Fibroblast of skin of right biceps (primary cell): ENCODE measurements around the gene ACAA1.
A peak's percentile ranks its signal among the peaks of the same experiment; 100 is the strongest.
"Not testable (repeated sequence)": the region's sequence is repeated elsewhere in the genome, so short reads cannot be mapped to it uniquely, and the experiment has no call there.

Experiments
- DNase-seq: peaks from one replicate; pipeline ENCODE4 v3.0.0-alpha.2; 2013

Gene ACAA1

DNA sequence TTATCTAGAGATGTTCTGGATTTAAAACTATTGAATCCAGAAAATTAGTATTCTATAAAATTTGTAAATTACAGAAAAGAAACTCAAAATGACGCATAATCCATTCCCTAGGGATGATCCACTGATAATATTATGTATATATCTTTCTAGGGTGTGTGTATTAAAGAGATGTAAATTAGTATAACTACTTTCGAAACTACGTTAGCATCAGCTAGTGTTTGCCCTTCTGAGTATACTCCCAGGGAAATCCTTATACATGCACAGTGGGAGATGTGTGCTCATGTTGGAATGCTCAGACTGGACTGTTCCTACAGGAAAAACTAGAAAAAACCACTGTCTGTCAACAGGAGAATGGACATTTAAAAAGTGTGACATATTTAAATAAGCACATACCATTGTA lies 36.4 kb downstream of the ACAA1 start:
- no peak for DNase-seq

DNA sequence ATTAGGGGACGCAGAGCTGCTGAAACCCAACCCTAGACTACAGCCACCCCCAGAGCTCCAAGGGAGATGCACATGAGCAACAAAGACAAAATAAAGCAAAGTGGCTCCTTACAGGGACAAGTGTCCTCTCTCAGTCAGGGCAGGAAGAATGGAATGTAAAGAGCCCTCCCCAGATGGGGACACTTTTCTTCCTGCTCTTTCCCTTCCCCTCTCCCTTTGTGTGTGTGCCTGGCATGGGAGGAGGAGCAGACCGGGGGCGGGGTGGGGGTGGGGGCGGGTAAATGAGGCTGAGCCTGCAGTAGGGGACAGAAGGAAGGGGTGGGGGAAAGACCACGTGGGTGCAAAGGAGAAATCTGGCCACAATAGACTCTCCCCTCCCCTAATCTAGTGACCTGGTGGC lies 37.4 kb downstream of the ACAA1 start:
- DNase-seq, result no peak

DNA sequence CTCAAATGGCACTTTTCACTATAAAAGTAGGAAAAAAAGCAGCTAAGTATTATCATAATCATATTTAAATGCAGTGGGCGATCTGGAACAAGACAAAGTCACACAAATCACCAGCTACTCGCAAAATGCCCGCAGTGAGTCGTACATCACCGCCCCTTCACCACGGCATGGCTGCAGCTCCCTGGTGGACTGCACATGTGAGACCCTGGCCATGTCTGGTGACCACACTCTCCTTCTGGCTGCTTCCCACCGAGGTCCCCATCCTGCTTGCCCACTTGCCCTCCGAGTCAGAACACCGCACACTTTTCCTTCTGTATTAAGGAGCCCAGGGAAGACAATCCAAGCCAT lies 38.6 kb downstream of the ACAA1 start:
- no peak for DNase-seq

DNA sequence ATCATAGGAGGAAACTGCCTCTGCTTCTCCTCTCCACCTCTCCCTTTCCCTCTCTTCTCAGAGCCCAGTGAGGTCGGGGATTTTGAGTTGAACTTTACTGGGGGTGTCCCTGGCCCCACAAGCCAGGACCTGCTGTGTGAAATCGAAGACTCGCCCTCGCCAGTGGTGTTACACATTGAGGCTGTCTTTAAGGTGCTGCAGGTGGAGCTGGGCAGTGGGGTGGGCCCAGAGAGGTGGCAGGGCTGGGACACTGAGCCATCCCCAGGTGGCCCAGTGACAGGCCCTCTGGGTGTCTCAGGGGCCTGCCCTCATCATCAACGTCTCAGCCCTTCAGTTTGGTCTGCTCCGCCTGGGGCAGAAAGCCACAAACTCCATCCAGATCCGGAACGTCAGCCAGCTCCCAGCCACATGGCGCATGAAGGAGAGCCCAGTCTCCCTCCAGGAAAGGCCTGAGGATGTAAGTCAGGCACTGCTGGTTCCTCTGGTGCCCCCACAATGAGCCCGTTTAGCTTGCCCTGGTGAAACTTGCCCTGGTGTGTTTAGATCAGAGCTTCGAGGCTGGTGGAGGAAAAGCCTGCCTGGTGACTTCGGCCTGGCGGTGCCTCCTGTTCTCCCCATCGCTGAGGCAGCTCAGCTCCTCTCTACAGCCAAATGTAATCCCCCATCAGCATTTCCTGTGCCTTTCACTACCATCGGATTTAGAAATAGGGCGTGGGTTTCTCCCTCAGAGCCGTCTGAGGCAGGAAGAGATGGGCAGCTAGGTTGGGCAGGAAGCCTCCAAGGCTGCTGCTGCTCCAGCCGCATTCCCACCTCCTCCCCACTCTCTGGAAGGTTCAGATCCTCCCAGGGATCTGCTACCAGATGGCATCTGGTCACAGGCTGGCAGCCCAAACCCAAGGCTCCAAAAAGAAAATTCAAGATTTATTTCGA lies 39.2 kb downstream of the ACAA1 start:
- DNase-seq, result no peak

DNA sequence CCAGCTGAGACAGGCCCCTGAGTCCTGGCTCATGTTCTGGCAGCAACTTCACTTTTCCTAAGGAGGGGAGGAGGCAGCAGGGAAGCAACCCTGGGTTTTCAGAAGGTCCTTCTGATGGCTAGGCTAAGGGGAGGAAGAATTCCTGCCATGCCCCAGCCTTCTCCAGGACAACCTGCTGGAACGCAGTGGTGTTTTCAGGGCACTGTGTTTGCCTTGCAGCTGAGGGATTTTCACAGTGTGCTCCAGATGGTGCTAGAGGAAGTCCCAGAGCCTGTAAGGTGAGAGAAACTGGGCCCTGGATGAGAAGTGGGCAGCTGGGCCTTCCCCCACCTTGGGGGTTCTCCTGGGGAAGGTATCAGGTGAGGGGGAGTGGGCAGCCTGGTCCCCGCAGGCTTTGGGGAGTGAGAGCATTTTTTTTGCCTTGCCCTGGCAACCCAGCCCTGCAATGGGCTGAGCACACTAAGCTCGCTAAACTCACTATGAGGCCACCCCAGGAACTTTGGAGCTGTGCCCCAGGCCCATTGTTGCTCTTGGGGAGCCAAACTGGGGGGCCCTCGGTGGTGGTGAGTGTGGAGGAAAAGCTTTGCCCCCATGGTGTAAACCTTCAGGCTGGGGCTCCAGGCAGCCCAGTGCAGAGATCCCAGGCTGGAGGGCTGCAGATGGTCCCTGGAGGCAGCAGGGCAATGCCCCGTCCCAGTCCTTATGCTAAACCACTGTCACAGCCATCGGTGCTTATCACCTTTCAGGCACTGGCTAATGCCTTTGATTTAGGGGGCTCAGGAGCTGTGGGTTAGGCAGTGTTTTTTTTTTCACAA lies 41.1 kb downstream of the ACAA1 start:
- DNase-seq, result no peak

DNA sequence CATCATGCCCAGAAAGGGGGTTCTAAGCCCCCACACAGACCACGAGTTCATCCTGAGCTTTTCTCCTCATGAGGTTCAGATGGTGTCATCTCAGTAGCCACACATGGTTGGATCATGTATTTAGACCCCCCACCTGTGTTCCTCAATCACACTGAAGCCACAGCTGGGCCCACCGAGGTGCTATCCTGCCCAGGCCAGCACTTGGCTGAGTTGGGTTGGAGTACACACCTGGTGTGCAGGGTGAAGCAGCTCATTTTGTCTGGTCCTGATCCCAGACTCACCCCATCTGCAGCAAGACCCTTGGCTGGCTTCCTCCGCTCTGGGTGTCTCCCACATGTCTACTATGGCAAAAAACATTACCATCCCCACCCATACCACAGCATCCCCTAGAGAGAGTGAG lies 41.9 kb downstream of the ACAA1 start:
- no peak for DNase-seq

DNA sequence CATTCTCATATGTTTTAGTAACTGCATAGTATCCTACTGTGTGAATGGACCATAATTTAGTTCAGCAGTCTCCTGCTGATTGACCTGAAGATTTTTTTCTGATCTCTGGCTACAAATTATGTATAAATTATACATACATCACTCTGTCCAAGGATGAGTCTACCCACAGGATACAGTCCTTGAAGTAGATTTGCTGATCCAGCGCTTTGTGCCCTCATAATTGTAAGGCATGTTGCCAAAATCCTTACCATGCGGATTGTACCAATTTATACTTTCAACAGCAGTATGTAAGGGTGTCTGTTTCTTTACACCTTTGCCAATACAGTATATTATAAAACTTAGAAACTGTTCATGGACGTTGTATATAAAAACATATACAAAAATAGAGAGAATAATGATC lies 46.5 kb downstream of the ACAA1 start:
- DNase-seq, result no peak

DNA sequence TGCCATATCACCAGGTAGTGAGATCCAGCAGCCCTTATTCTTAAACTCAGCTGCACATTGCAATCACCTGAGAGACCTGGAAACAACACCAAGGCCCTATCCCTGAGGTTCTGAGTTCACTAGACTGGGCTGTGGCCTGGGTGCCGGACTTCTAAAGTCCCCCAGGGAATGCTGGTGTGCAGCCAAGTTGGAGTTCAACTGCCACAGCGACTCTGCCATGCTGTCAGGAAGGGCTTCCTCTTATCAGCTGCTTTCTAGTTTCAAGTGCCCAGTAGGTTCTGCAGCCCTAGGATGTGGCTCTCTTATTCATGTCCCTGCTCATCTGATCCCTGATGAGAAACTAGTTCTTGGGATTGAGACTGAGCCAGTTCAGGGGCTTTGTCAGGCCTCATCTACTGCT lies 47.8 kb downstream of the ACAA1 start:
- no peak for DNase-seq

DNA sequence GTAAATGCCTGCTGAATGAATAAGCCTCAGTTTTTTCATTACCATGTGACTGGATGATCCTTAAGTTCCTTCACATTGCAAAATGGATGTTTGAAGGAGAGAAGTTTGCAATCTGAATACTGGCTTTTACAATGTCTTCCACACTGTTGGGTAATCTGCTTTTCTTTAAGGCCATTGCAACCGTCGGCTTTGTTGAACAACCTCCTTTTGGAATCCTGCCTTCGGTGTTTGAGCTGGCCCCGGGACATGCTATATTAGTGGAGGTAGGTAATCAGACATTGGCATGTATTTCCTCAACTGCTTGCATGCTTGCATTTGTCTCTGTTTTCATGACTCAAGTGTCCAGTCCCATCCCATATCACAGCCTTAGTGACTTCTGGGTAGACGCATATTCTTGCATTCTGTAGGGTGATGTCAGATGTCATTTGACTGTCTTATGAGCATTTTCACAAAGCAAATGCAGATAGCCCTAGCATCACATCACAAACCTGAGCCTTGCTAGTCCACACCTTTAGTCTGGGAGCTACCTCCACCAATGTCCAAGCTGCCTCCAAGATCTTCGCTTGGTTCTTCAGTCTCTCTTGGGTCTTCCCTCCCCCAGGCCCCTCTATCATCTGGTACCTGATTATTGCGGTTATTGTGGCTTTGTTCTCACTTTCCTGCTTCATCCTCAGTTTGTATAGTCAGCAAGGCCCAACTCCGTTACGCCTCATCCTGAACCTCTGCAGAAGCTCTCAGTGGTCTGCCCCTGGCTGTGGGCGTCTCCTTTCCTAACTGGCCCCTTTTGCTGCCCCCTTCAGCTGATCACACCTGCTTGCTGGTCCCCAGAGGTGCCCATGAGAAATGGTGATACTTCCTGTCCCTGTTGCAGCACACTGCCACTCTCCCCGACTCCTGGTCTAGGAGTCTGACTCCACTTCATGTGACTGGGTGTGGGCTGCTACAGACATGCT lies 48.5 kb downstream of the ACAA1 start:
- no peak for DNase-seq

DNA sequence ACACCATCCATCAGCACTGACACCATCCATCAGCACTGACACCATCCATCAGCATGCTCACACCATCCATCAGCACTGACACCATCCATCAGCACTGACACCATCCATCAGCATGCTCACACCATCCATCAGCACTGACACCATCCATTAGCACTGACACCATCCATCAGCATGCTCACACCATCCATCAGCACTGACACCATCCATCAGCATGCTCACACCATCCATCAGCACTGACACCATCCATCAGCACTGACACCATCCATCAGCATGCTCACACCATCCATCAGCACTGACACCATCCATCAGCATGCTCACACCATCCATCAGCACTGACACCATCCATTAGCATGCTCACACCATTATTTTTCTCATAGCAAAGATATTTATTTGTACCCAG lies 49.6 kb downstream of the ACAA1 start:
- not testable (repeated sequence) for DNase-seq

DNA sequence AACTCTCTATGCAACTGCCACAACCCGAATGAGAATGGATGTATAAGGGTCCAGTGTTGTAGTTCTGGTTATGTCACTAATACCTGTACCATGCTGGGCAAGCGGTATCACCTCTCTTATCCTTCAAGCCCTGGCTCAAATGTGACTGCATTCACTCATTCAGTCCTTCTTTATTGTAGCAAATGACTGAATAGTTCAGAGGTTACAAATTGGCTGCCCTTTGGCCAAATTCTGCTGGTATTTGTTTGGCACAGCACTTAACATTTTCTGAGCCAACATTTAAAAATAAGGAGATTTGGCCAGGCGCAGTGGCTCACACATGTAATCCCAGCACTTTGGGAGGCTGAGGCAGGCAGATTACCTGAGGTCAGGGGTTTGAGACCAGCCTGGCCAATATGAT lies 50.4 kb downstream of the ACAA1 start:
- DNase-seq, result no peak

DNA sequence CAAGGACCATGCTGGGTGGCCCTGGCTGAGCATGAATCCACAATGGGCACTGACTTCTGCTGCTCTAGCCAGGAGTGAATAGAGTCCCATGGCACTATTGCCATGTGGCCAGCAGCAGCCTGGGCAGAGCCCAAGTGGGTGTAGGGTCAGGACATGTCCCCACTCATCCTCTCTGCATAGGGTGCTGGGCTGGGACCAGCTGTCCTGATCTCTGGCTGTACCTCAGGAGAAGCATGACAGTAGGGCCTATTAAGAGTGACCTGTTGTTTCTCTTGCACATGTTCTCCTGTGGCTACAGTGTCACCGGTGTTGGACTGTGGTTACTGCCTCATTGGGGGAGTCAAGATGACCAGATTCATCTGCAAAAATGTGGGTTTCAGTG lies 51.0 kb downstream of the ACAA1 start:
- DNase-seq, result no peak

DNA sequence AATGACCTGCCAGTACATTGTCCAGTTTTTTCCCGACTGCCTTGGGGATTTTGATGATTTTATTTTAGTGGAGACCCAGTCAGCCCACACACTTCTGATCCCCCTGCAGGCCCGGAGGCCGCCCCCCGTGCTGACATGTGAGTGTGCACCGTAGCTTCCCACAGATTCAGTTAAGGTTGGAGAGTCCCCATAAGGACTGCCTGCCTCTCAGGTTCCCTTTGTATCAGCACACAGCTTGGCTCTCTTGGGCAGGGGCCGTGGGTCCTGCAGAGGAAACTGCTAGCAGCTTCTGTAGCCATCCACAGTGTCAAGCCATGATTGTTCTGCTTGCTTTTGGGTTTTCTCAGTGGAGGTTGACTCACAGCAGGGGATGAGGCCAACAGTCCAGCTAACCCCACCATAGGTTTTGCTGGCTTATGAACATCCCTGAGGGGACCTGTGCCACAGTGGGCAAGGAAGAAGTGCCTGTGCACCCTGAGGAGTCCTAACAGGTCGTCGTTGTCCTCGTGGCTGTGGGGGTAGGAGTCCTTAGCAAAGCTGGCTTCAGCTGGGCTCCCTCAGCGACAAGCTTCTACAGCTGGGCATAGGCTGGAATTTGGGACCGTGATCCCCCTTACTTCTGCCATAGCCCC lies 51.5 kb downstream of the ACAA1 start:
- no peak for DNase-seq

DNA sequence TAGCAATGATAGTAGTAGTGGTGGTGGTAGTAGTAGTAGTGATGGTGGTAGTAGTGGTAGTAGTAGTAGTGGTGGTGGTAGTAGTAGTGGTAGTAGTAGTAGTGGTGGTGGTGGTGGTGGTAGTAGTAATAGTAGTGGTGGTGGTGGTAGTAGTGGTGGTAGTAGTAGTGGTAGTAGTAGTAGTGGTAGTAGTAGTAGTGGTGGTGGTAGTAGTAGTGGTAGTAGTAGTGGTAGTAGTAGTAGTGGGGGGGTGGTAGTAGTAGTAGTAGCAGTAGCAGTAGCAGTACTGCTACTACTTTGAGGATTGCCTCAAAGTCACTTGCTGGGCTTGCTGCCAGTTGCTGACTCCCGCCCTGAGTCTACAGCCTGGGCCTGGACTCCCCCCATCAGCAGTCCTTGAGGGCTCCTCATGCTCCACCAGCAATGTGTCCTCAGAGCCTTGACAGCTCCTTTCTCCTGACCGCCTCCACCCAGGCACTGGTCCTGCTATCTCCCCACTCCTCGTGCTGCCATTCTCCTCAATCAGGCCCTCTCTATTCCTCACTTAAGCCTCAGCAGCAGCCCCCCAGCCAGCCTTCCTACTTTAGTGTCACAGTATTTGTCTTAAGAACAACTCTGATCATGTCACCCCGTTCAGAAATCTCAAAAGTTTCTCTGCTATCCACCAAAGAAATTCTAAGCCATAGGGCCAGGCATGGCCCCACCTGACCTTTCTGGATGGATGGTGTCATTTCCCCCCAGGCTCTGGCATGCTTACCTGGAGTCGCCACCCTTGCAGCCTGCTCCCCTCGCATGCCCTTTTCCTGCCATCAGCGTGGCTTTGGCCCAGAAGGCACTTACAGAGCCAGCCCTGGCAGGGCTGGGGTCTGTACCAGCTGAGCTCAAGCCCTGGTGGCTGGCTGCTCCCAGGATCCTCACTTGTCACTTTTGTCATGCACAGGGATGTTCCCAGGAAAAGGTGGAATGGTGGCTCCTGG lies 52.3 kb downstream of the ACAA1 start:
- peak; percentile 40 for DNase-seq

DNA sequence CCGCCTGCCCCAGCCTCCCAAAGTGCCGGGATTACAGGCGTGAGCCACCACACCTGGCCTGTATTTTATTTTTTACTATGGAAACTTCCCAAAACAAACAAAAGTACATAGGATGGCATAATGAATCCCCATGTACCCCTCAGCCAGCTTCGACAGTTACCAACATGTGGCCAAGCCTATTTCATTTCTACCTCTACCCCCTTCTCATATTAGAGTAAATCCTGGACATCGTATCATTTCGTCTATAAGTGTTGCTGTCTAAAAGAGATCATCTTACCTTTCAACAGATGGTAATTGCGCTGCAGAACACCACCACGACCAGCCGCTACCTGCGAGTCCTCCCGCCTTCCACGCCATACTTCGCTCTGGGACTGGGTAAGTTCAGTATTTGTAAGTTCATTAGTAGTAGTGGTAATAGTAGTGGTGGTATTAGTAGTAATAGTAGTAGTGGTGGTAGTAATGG lies 53.0 kb downstream of the ACAA1 start:
- no peak for DNase-seq

DNA sequence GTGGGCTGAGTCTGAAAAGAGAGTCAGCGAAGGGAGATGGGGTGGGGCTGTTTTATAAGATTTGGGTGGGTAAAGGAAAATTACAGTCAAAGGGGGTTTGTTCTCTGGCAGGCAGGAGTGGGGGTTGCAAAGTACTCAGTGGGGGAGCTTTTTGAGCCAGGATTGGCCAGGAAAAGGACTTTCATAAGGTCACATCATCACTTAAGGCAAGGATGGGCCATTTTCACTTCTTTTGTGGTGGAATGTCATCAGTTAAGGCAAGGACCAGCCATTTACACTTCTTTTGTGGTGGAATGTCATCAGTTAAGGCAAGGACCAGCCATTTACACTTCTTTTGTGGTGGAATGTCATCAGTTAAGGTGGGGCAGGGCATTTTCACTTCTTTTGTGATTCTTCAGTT lies 53.7 kb downstream of the ACAA1 start:
- DNase-seq, result not testable (repeated sequence)

DNA sequence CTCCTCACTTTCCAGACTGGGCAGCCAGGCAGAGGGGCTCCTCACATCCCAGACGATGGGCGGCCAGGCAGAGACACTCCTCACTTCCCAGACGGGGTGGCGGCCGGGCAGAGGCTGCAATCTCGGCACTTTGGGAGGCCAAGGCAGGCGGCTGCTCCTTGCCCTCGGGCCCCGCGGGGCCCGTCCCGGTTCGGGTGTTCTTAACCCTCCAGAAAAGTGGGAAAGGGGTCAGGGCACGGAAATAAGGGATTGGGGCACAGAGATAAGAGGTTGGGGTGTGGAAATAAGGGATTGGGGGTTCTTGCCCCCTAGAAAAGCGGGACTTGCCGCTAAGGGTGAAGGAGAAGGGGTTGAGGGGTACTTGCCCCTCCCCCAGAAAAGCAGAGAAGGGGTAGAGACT lies 54.6 kb downstream of the ACAA1 start:
- DNase-seq, result not testable (repeated sequence)

DNA sequence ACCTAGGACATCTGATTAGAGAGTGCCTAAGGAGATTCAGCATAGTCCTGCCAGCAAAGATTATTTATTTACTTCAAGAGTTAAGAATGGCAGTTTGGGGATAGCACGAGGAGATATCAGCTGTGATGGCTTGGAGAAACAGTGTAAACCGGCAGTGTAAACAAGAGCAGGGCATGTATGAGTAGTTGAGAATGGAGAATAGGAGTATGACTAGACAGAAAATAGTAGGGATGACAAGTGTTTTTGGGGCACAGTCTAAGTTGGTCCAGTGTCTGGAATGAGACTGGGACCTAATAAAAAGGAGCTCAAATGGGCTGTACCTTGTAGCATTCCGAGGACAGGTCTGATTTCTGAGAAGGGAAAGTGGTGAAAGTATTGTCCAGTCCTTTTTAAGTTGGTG lies 59.9 kb downstream of the ACAA1 start:
- DNase-seq, result not testable (repeated sequence)
